GM13977 (cell line): ENCODE data around the gene LRRC23.
A peak's percentile ranks its signal among the peaks of the same experiment; 100 is the strongest.

ENCODE experiments used
- DNase-seq: peaks from one replicate; pipeline ENCODE4 v3.0.0; 2012; ENCODE audit warnings: low spot score
- in situ Hi-C: fragments of 300-500 bp; cut with MboI; formaldehyde crosslinking; loops from one replicate; pipeline ENCODE4 v1.12.0; 2022; ENCODE audit warnings: low sequenced_read_pairs, low pct_unique_long_range_greater_than_20kb, mixed read lengths, inconsistent platforms; ENCODE audit not compliant: unreplicated experiment
- TF ChIP-seq, protein P1 (sequence below): IDR thresholded peaks from 2 replicates; pipeline ENCODE4 v1.5.1; 2012; ENCODE audit warnings: mild to moderate bottlenecking, control low read depth; ENCODE audit not compliant: insufficient read depth; ENCODE audit errors: extremely low read depth, missing control alignments

Gene LRRC23, protein sequence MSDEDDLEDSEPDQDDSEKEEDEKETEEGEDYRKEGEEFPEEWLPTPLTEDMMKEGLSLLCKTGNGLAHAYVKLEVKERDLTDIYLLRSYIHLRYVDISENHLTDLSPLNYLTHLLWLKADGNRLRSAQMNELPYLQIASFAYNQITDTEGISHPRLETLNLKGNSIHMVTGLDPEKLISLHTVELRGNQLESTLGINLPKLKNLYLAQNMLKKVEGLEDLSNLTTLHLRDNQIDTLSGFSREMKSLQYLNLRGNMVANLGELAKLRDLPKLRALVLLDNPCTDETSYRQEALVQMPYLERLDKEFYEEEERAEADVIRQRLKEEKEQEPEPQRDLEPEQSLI

DNA sequence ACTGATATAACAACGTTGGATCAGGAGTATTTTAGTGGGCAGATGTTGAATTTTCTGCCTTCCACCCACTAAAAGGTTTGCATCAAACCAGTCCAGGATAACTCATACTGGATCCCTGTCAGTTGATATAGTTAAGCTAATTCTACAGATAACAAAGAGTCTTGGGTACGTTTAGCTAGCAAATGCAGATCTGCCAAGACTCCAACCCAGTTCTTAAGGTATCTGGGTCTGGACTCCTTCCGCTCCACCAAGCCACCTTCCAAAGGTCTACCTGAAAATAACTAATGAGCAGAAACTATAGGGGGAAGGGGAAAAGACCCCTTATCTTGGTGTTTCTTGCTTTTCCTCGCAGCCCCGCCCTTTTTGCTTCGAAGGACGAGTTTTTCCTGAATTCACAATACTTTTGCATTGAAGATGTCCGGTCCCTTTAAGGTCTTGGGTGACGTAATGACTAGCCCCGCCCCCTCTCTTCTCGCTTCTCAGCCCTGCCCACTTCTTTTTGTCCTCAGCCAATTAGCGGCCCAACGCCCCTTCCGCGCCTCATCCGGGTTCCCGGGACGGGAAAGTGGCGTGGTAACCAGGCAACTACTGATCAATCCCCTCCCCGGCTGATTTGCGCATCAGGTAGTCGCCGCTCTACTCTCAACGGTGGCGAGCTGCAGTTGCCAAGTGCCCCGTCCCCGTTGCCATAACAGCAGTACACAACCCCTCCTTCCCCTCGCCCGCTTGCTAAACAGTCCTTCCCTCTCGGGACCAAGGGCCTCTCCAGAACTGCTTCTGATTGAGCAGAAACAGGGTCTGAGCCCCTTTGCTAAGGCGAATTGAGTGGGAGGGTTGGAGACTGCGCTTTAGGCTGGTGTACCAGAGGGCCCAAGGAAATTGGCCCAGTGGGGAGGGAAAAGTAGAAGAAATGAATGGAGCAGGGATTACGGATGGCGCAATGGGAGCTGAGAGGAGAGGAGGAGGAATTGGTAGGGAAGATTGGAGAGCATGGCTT, at the start of gene LRRC23:
TSS of gene LRRC23 (plus strand) at position 543 of the 997 bp plus-strand sequence. CDS start 812 bp downstream, outside the sequence.
- peak; percentile 94 for DNase-seq
- TF ChIP-seq, protein P1, sequence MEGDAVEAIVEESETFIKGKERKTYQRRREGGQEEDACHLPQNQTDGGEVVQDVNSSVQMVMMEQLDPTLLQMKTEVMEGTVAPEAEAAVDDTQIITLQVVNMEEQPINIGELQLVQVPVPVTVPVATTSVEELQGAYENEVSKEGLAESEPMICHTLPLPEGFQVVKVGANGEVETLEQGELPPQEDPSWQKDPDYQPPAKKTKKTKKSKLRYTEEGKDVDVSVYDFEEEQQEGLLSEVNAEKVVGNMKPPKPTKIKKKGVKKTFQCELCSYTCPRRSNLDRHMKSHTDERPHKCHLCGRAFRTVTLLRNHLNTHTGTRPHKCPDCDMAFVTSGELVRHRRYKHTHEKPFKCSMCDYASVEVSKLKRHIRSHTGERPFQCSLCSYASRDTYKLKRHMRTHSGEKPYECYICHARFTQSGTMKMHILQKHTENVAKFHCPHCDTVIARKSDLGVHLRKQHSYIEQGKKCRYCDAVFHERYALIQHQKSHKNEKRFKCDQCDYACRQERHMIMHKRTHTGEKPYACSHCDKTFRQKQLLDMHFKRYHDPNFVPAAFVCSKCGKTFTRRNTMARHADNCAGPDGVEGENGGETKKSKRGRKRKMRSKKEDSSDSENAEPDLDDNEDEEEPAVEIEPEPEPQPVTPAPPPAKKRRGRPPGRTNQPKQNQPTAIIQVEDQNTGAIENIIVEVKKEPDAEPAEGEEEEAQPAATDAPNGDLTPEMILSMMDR = no peak
- in situ Hi-C loops = no loop called here

DNA sequence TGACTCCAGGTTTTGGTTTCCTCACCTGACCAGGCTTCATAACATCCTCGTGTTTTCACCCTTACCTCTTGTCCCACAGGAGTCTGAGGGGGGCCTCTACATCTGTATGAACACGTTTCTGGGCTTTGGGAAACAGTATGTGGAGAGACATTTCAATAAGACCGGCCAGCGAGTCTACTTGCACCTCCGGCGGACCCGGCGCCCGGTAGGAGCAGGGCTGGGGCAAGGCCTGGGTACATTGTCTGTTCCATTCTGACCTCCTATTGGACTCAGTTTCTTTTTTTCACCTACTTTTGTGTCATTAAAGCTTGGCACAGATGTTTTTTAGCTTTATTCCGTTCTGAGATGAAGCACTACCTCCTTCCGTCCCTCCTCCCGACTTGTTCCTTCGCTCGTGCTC, 49.3 kb upstream of the LRRC23 start:
- DNase-seq = no peak
- TF ChIP-seq, protein P1 = no peak
- in situ Hi-C loops = no loop called here

DNA sequence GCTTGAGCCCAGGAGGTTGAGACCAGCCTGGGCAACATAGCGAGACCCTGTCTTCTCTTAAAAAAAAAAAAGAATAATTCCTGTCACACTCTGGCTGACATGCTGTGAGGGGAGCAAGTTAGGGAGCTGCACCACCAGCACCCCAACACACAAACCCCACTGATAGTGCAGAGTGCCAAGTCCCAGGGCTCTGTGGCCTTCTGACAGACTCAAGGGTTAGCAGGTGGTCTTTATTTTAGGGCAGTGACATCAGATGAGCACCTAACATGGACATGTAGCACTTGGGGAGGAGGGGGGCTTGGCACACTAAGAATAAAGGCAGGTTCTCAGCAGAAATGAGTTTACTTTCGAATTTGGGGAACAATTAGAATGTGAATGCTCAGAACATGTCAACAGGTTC, 45.8 kb upstream of the LRRC23 start:
- TF ChIP-seq, protein P1 = no peak
- in situ Hi-C loops = no loop called here
- DNase-seq = no peak

DNA sequence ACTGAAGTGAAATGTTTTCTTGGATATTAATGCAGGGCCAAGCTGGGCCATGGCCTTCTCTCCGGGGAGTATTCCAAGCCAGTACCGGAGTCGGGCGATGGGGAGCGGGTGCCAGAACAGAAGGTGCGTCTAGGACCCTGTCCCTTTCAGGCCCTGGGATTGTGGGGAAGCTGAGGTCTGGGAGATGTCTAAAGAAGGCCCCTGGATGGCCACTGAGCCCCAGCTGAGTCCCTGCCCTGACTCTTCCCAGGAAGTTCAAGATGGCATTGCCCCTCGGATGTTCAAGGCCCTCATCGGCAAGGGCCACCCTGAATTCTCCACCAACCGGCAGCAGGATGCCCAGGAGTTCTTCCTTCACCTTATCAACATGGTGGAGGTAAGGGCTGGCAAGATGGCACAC, 44.5 kb upstream of the LRRC23 start:
- DNase-seq = no peak
- in situ Hi-C loops = no loop called here
- TF ChIP-seq, protein P1 = no peak

DNA sequence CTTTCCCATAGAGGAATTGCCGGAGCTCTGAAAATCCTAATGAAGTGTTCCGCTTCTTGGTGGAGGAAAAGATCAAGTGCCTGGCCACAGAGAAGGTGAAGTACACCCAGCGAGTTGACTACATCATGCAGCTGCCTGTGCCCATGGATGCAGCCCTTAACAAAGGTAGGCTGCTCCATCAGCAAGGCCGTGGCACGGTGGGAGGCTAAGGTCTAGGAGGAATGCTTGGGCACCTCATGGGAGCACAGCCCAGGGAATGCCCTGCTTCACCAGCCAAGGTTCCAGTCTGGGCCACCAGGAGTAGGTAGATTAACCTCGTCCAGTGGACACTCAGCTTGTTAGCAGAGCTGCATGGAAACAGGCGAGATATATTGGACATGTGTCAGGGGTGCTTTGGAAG, 43.7 kb upstream of the LRRC23 start:
- in situ Hi-C loops = no loop called here
- TF ChIP-seq, protein P1 = no peak
- DNase-seq = no peak

DNA sequence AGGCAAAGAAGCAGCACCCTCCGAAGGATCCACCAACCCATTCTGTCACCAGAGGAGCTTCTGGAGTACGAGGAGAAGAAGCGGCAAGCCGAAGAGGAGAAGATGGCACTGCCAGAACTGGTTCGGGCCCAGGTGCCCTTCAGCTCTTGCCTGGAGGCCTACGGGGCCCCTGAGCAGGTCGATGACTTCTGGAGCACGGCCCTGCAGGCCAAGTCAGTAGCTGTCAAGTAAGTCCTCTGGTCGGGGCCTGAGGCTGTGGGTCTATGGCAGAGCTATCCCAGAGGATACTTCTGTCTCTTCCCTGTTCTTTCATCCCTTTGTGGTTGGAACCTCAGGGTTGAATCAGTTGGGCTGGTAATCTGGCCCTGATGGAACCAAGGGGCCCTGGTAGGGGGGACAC, 43.2 kb upstream of the LRRC23 start:
- TF ChIP-seq, protein P1 = no peak
- in situ Hi-C loops = no loop called here
- DNase-seq = no peak
